ENCODE measurements around the gene LRRC8D. TPM values are rescaled to one million over a fixed set of nuclear protein-coding genes. Genes with fewer than 3 reads are reported as not detected.

LRRC8D gene
- total RNA-seq, 1 experiment from 2014 or later, result 22.3 TPM

- H3K36me3 Mint-ChIP-seq (ENCODE audit: insufficient read depth, unreplicated experiment), result peaks cover 5% of the 10 kb centered on the region
- peak; percentile 10 for DNase-seq
- intact Hi-C loops (cut with micrococcal nuclease; ENCODE audit: unreplicated experiment), result loop anchor here (1.0 kb wide), 1 partner anchor 207 kb away; no protein-coding TSS in a partner anchor
- no peak overlapping the region for H3K4me3 Mint-ChIP-seq (ENCODE audit: low read depth, unreplicated experiment)
- TF ChIP-seq CTCF (IDR thresholded peaks at IDR 0.05; ENCODE audit: unreplicated experiment), result peak; percentile 26
- no peaks in the 10 kb centered on the region for H3K27me3 Mint-ChIP-seq (ENCODE audit: unreplicated experiment)
- H3K9me3 Mint-ChIP-seq (ENCODE audit: low read depth, unreplicated experiment), result no peaks in the 10 kb centered on the region
- CTCF ChIA-PET, result interaction anchor here (0.6 to 1.1 kb wide), 5 partner anchors 28 to 291 kb away, joined by 3 to 5 read pairs (median 4); partner anchors contain the start of gene ZNF326
- BruUV-seq (replicated peaks), result no TSS peak
- no peaks in the 10 kb centered on the region for H3K4me1 Mint-ChIP-seq (ENCODE audit: low read depth, unreplicated experiment)
- no peak overlapping the region for H3K27ac Mint-ChIP-seq (ENCODE audit: unreplicated experiment)
Measured at GRCh38 chr1:89780721-89781120, 40.1 kb upstream of the LRRC8D start.

GRCh38 chr1:89781494-89782126 lies 39.2 kb upstream of the LRRC8D start:
- intact Hi-C loops (cut with micrococcal nuclease; ENCODE audit: unreplicated experiment), result no loop called here
- Mint-ChIP-seq H3K27ac (ENCODE audit: unreplicated experiment) (no peak overlapping the region), H3K36me3 (ENCODE audit: insufficient read depth, unreplicated experiment) (peaks cover 5% of the 10 kb centered on the region), H3K4me1 (ENCODE audit: low read depth, unreplicated experiment) (no peaks in the 10 kb centered on the region), H3K9me3 (ENCODE audit: low read depth, unreplicated experiment) (no peaks in the 10 kb centered on the region), H3K27me3 (ENCODE audit: unreplicated experiment) (no peaks in the 10 kb centered on the region), H3K4me3 (ENCODE audit: low read depth, unreplicated experiment) (no peak overlapping the region)
- TF ChIP-seq CTCF (IDR thresholded peaks at IDR 0.05; ENCODE audit: unreplicated experiment), result no peak
- DNase-seq, result peak; percentile 14
- CTCF ChIA-PET, result interaction anchor here (0.6 to 0.9 kb wide), 4 partner anchors 14 to 123 kb away, joined by 3 to 8 read pairs (median 3); no protein-coding TSS in a partner anchor
- no TSS peak for BruUV-seq (replicated peaks)

- BruUV-seq (replicated peaks), result no TSS peak
- no peaks in the 10 kb centered on the region for H3K4me1 Mint-ChIP-seq (ENCODE audit: low read depth, unreplicated experiment)
- no peak overlapping the region for H3K27ac Mint-ChIP-seq (ENCODE audit: unreplicated experiment)
- no peaks in the 10 kb centered on the region for H3K9me3 Mint-ChIP-seq (ENCODE audit: low read depth, unreplicated experiment)
- no peaks in the 10 kb centered on the region for H3K27me3 Mint-ChIP-seq (ENCODE audit: unreplicated experiment)
- CTCF ChIA-PET, result interaction anchor here (2.3 kb wide), 1 partner anchor 18 kb away, joined by 4 read pairs; no protein-coding TSS in a partner anchor
- H3K36me3 Mint-ChIP-seq (ENCODE audit: insufficient read depth, unreplicated experiment), result peaks cover 3% of the 10 kb centered on the region
- no peak for DNase-seq
- TF ChIP-seq CTCF (IDR thresholded peaks at IDR 0.05; ENCODE audit: unreplicated experiment), result no peak
- no peak overlapping the region for H3K4me3 Mint-ChIP-seq (ENCODE audit: low read depth, unreplicated experiment)
- intact Hi-C loops (cut with micrococcal nuclease; ENCODE audit: unreplicated experiment), result no loop called here
Measured at GRCh38 chr1:89786628-89787214, 34.1 kb upstream of the LRRC8D start.

GRCh38 chr1:89790592-89790991 lies 30.2 kb upstream of the LRRC8D start:
- CTCF ChIA-PET, result no interaction called here
- no peak overlapping the region for H3K27ac Mint-ChIP-seq (ENCODE audit: unreplicated experiment)
- DNase-seq, result no peak
- H3K4me1 Mint-ChIP-seq (ENCODE audit: low read depth, unreplicated experiment), result no peaks in the 10 kb centered on the region
- H3K4me3 Mint-ChIP-seq (ENCODE audit: low read depth, unreplicated experiment), result no peak overlapping the region
- no peaks in the 10 kb centered on the region for H3K9me3 Mint-ChIP-seq (ENCODE audit: low read depth, unreplicated experiment)
- intact Hi-C loops (cut with micrococcal nuclease; ENCODE audit: unreplicated experiment), result no loop called here
- H3K27me3 Mint-ChIP-seq (ENCODE audit: unreplicated experiment), result no peaks in the 10 kb centered on the region
- no TSS peak for BruUV-seq (replicated peaks)
- TF ChIP-seq CTCF (IDR thresholded peaks at IDR 0.05; ENCODE audit: unreplicated experiment), result no peak
- no peaks in the 10 kb centered on the region for H3K36me3 Mint-ChIP-seq (ENCODE audit: insufficient read depth, unreplicated experiment)

All from Calu3 (cell line).